Stimulated activated CD8-positive, alpha-beta memory T cell treated with anti-CD3 and anti-CD28 coated beads, Interleukin-15, amount 100 ng/mL, for 1 hour (primary cell): ENCODE results near the gene UNCX.
A peak's percentile ranks its signal among the peaks of the same experiment; 100 is the strongest.

Experiments
- DNase-seq: peaks from one replicate; pipeline ENCODE4 v3.0.0-alpha.2; 2020; ENCODE audit warnings: low read depth

The UNCX gene

GRCh38 chr7:1218541-1219165 is 14.0 kb upstream of the UNCX start:
- DNase-seq, result no peak

- DNase-seq, result no peak
Measured at GRCh38 chr7:1219498-1219897, 13.2 kb upstream of the UNCX start.

- no peak for DNase-seq
Measured at GRCh38 chr7:1220000-1220726, 12.5 kb upstream of the UNCX start.

GRCh38 chr7:1220977-1221745 is 11.5 kb upstream of the UNCX start:
- no peak for DNase-seq

GRCh38 chr7:1223196-1223981 is 9.3 kb upstream of the UNCX start:
- no peak for DNase-seq

GRCh38 chr7:1224086-1224716 is 8.5 kb upstream of the UNCX start:
- no peak for DNase-seq

GRCh38 chr7:1225030-1225429 is 7.6 kb upstream of the UNCX start:
- no peak for DNase-seq

GRCh38 chr7:1225441-1226185 is 7.1 kb upstream of the UNCX start:
- peak; percentile 11 for DNase-seq

- no peak for DNase-seq
Measured at GRCh38 chr7:1226186-1226901, 6.3 kb upstream of the UNCX start.

- no peak for DNase-seq
Measured at GRCh38 chr7:1227071-1227804, 5.4 kb upstream of the UNCX start.

GRCh38 chr7:1227814-1228544 is 4.7 kb upstream of the UNCX start:
- no peak for DNase-seq

GRCh38 chr7:1228545-1229201 is 4.0 kb upstream of the UNCX start:
- DNase-seq, result no peak

GRCh38 chr7:1229202-1229947 is 3.3 kb upstream of the UNCX start:
- DNase-seq, result no peak

GRCh38 chr7:1229956-1230355 is 2.7 kb upstream of the UNCX start:
- DNase-seq, result no peak

GRCh38 chr7:1230411-1231213 is 2.1 kb upstream of the UNCX start:
- no peak for DNase-seq

- DNase-seq, result no peak
Measured at GRCh38 chr7:1231214-1232102, 1.2 kb upstream of the UNCX start.
